Aorta (tissue), 5 donors: ENCODE results near the gene OOSP1. TPM values are rescaled to one million over a fixed set of nuclear protein-coding genes. Genes with fewer than 3 reads are reported as not detected.
"Not testable (repeated sequence)": the region's sequence is repeated elsewhere in the genome, so short reads cannot be mapped to it uniquely, and the experiment has no call there.

ENCODE experiments used
- ATAC-seq: fragments of 200-7000 bp; cut with Tn5 transposase; one replicate; pipeline ENCODE4 v1.9.1; 2022; ENCODE audit warnings: moderate library complexity; ENCODE audit not compliant: low FRiP score
- DNase-seq, 2 donors: peaks; one replicate each; pipeline ENCODE4 v3.0.0-alpha.2; 2020
- H3K27ac ChIP-seq, 2 donors: one replicate each; pipeline ENCODE4 v1.5.1; 2013; ENCODE audit warnings: low read length in 2 of 2, mild to moderate bottlenecking in 2 of 2, moderate library complexity in 2 of 2, control low read depth in 1 of 2, inconsistent platforms in 1 of 2, low read depth in 1 of 2
- H3K27me3 ChIP-seq, 2 donors: one replicate each; pipeline ENCODE4 v1.6.1; 2013; ENCODE audit warnings: control low read depth in 1 of 2, low read length in 1 of 2, mild to moderate bottlenecking in 1 of 2, moderate library complexity in 1 of 2; ENCODE audit not compliant: insufficient read depth in 2 of 2, control insufficient read depth in 1 of 2
- H3K36me3 ChIP-seq, 2 donors: one replicate each; pipeline ENCODE4 v1.6.1; 2013; ENCODE audit warnings: control low read depth in 1 of 2, low read length in 1 of 2, mild to moderate bottlenecking in 1 of 2; ENCODE audit not compliant: insufficient read depth in 2 of 2, control insufficient read depth in 1 of 2
- H3K4me1 ChIP-seq, 2 donors: one replicate each; pipeline ENCODE4 v1.6.1; 2013; ENCODE audit warnings: low read length in 2 of 2, control low read depth in 1 of 2, mild to moderate bottlenecking in 1 of 2, moderate library complexity in 1 of 2; ENCODE audit not compliant: insufficient read depth in 2 of 2, control insufficient read depth in 1 of 2
- H3K4me3 ChIP-seq, 2 donors: one replicate each; pipeline ENCODE4 v1.5.1; 2013; ENCODE audit warnings: low read length in 2 of 2, control low read depth in 1 of 2, mild to moderate bottlenecking in 1 of 2
- H3K9me3 ChIP-seq: one replicate; pipeline ENCODE4 v1.6.1; 2013; ENCODE audit warnings: mild to moderate bottlenecking, low read length; ENCODE audit not compliant: control insufficient read depth
- WGBS, 2 donors: extraction: QIAGEN DNeasy Blood & Tissue Kit; methylation state at CpG; one replicate each; pipeline ENCODE4 v1.1.7; 2013; 5-methylcytosine and 5-hydroxymethylcytosine counted together
- intact Hi-C, 2 donors: fragments of 100-400 bp; cut with DNase I; formaldehyde crosslinking; loops; one replicate each; pipeline versions ENCODE4 v1.14.2 to v1.15.0; 2022
- long read RNA-seq, 2 donors: library from polyadenylated mRNA; unstranded; transcript quantifications; one replicate each; pipeline ENCODE4 v2.0.0, GENCODE V29; 2020 to 2021
- polyA plus RNA-seq, 2 donors: library from polyadenylated mRNA; stranded (reverse); fragments of 200-250 nt; gene quantifications; one replicate each; pipeline ENCODE4 v1.2.3, GENCODE V29; 2013
- total RNA-seq, 2 donors: library from RNA; stranded (reverse); fragmentation: NEBNext Ultra II Directional; extraction: Animal tissue kit (Norgen Biotek cat#: 25700); gene quantifications; one replicate each; pipeline ENCODE4 v1.2.1, GENCODE V29; 2021
- donor health status: healthy with polysubstance abuse.
- donor health status: Bipolar disorder and iron deficiency.
- donor health status: DM: no; HTN: no; CAD: no.
- donor health status: DM: no; HTN: no; CAD: no.
- donor health status: DM: yes; HTN: yes; CAD: no.

Gene OOSP1
- not detected for total RNA-seq
- not detected for polyA plus RNA-seq
- long read RNA-seq, donor 1 = 0 reads
- long read RNA-seq, donor 2 = 0 reads

- Histone ChIP-seq H3K4me1 (no peaks in the 10 kb centered on the region), H3K4me3 (no peak within 1 kb of the TSS), H3K36me3 (no peaks in the 10 kb centered on the region), H3K9me3 (no peaks in the 10 kb centered on the region), H3K27me3 (no peaks in the 10 kb centered on the region), H3K27ac (no peak within 1 kb of the TSS)
- intact Hi-C loops = no loop called here
- WGBS, 2 donors = 52 to 68% methylated on average over 2 of the region's 2 CpGs
- ATAC-seq (no peak), DNase-seq (no peak)
These were observed at the start of gene OOSP1 for GRCh38 chr11:59938132-59938531. Gene OOSP1, plus strand, starts transcription at chr11:59938432. Its CDS starts 23 bp downstream, at chr11:59938455.

GRCh38 chr11:59891781-59892181, 46.5 kb upstream of the OOSP1 start:
- Histone ChIP-seq H3K36me3 (no peaks in the 10 kb centered on the region), H3K4me1 (no peaks in the 10 kb centered on the region), H3K9me3 (peaks cover 2% of the 10 kb centered on the region), H3K27ac (no peak overlapping the region), H3K27me3 (no peaks in the 10 kb centered on the region), H3K4me3 (no peak overlapping the region)
- intact Hi-C loops = no loop called here
- 12 to 14% methylated on average over 4 of the region's 4 CpGs for WGBS, 2 donors
- ATAC-seq (no peak), DNase-seq (no peak)

GRCh38 chr11:59894616-59895015, 43.6 kb upstream of the OOSP1 start:
- H3K36me3 ChIP-seq = no peaks in the 10 kb centered on the region

GRCh38 chr11:59898046-59898445, 40.2 kb upstream of the OOSP1 start:
- no peaks in the 10 kb centered on the region for H3K27me3 ChIP-seq
- H3K27ac ChIP-seq = no peak overlapping the region
- intact Hi-C loops = no loop called here
- DNase-seq = no peak
- WGBS, 2 donors = 93 to 96% methylated on average over 31 of the region's 31 CpGs
- ATAC-seq = no peak
- H3K9me3 ChIP-seq = no peaks in the 10 kb centered on the region
- H3K4me3 ChIP-seq = no peak overlapping the region
- H3K4me1 ChIP-seq = no peaks in the 10 kb centered on the region
- no peaks in the 10 kb centered on the region for H3K36me3 ChIP-seq

More at GRCh38 chr11:59894616-59895015, 43.6 kb upstream of the OOSP1 start:
- no peaks in the 10 kb centered on the region for H3K4me1 ChIP-seq
- H3K9me3 ChIP-seq = peaks cover 2% of the 10 kb centered on the region
- no peaks in the 10 kb centered on the region for H3K27me3 ChIP-seq
- intact Hi-C loops = no loop called here
- no peak overlapping the region for H3K27ac ChIP-seq
- no peak overlapping the region for H3K4me3 ChIP-seq
- DNase-seq = no peak
- ATAC-seq = no peak
- 89 to 100% methylated on average over 1 of the region's 1 CpG for WGBS, 2 donors

- H3K9me3 ChIP-seq = no peaks in the 10 kb centered on the region
- no peak for DNase-seq
- H3K4me1 ChIP-seq = no peaks in the 10 kb centered on the region
- WGBS, 2 donors = 73 to 80% methylated on average over 7 of the region's 7 CpGs
- no peak overlapping the region for H3K27ac ChIP-seq
- no peak overlapping the region for H3K4me3 ChIP-seq
- H3K36me3 ChIP-seq = no peaks in the 10 kb centered on the region
- intact Hi-C loops = no loop called here
- no peak for ATAC-seq
- no peaks in the 10 kb centered on the region for H3K27me3 ChIP-seq
These were observed 39.6 kb upstream of the OOSP1 start for GRCh38 chr11:59898650-59899049.

- Histone ChIP-seq H3K36me3 (no peaks in the 10 kb centered on the region), H3K4me1 (no peaks in the 10 kb centered on the region), H3K9me3 (no peaks in the 10 kb centered on the region), H3K27ac (no peak overlapping the region), H3K4me3 (no peak overlapping the region), H3K27me3 (no peaks in the 10 kb centered on the region)
- DNase-seq = no peak
- no peak for ATAC-seq
- intact Hi-C loops = no loop called here
- 83 to 84% methylated on average over 11 of the region's 11 CpGs for WGBS, 2 donors
These were observed 38.7 kb upstream of the OOSP1 start for GRCh38 chr11:59899532-59899931.

GRCh38 chr11:59900366-59901126, 37.7 kb upstream of the OOSP1 start:
- 53 to 55% methylated on average over 6 of the region's 6 CpGs for WGBS, 2 donors
- H3K4me3 ChIP-seq = no peak overlapping the region
- H3K36me3 ChIP-seq = no peaks in the 10 kb centered on the region
- DNase-seq (no peak), ATAC-seq (no peak)
- H3K27ac ChIP-seq = no peak overlapping the region
- no peaks in the 10 kb centered on the region for H3K4me1 ChIP-seq
- intact Hi-C loops = no loop called here
- no peaks in the 10 kb centered on the region for H3K9me3 ChIP-seq
- no peaks in the 10 kb centered on the region for H3K27me3 ChIP-seq

GRCh38 chr11:59901306-59901705, 36.9 kb upstream of the OOSP1 start:
- H3K4me1 ChIP-seq = no peaks in the 10 kb centered on the region
- H3K27me3 ChIP-seq = no peaks in the 10 kb centered on the region
- H3K27ac ChIP-seq = no peak overlapping the region
- H3K4me3 ChIP-seq = no peak overlapping the region
- WGBS, 2 donors = 11 to 14% methylated on average over 1 of the region's 1 CpG
- no peak for DNase-seq
- no peaks in the 10 kb centered on the region for H3K36me3 ChIP-seq
- intact Hi-C loops = no loop called here
- H3K9me3 ChIP-seq = no peaks in the 10 kb centered on the region
- no peak for ATAC-seq

GRCh38 chr11:59903569-59903968, 34.7 kb upstream of the OOSP1 start:
- H3K27me3 ChIP-seq, ATAC-seq, H3K4me1 ChIP-seq, H3K4me3 ChIP-seq, intact Hi-C loops, H3K36me3 ChIP-seq, H3K9me3 ChIP-seq, H3K27ac ChIP-seq, DNase-seq: not testable (repeated sequence)
- 83 to 98% methylated on average over 2 of the region's 2 CpGs for WGBS, 2 donors
